ENCODE results near the gene POM121.
"Not testable (repeated sequence)": the region's sequence is repeated elsewhere in the genome, so short reads cannot be mapped to it uniquely, and the experiment has no call there.

The POM121 gene

GRCh38 chr7:72960029-72960428 is 35.1 kb downstream of the POM121 start:
- not testable (repeated sequence) for H3K4me3 ChIP-seq (ENCODE audit: low read length); DNase-seq (ENCODE audit: low read depth)

GRCh38 chr7:72960626-72961345 is 35.9 kb downstream of the POM121 start:
- not testable (repeated sequence) for DNase-seq (ENCODE audit: low read depth); H3K4me3 ChIP-seq (ENCODE audit: low read length)

- DNase-seq (ENCODE audit: low read depth); H3K4me3 ChIP-seq (ENCODE audit: low read length): not testable (repeated sequence)
Measured at GRCh38 chr7:72961346-72961650, 36.4 kb downstream of the POM121 start.

DNA sequence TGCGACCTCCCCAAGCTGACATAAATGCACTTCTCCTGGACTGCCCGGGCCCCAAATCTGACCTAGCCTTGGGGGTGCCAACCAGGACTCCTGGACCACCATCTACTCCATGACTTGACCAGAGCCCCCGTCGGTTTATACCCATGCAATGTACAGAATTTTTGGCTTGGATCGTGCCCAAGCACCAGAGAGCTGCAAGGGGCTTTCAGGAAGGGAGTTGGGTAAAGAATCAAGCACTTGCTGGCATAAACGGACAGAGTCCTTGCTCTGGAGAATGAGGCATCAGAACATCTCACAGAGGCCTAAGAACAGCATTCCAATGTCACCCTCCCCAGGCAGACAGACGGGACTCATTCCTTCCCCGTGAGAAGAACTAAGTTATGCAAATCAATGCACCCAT is 38.2 kb downstream of the POM121 start:
- not testable (repeated sequence) for DNase-seq (ENCODE audit: low read depth)

GRCh38 chr7:72965186-72965975 is 40.5 kb downstream of the POM121 start:
- not testable (repeated sequence) for H3K4me3 ChIP-seq (ENCODE audit: low read length); DNase-seq (ENCODE audit: low read depth)

More for the DNA sequence above, 38.2 kb downstream of the POM121 start:
- not testable (repeated sequence) for H3K4me3 ChIP-seq (ENCODE audit: low read length)

- H3K4me3 ChIP-seq (ENCODE audit: low read length); DNase-seq (ENCODE audit: low read depth): not testable (repeated sequence)
Measured at GRCh38 chr7:72966892-72967291, 42.0 kb downstream of the POM121 start.

GRCh38 chr7:72968980-72969516 is 44.2 kb downstream of the POM121 start, which contains the start of gene TRIM74:
TSS of gene TRIM74 (minus strand) at chr7:72969466. CDS start at chr7:72966157, 3,309 bp downstream.
- H3K4me3 ChIP-seq (ENCODE audit: low read length); DNase-seq (ENCODE audit: low read depth): not testable (repeated sequence)

GRCh38 chr7:72969688-72970087 is 44.8 kb downstream of the POM121 start:
- not testable (repeated sequence) for DNase-seq (ENCODE audit: low read depth); H3K4me3 ChIP-seq (ENCODE audit: low read length)

GRCh38 chr7:72971505-72971904 is 46.6 kb downstream of the POM121 start:
- H3K4me3 ChIP-seq (ENCODE audit: low read length); DNase-seq (ENCODE audit: low read depth): not testable (repeated sequence)

DNA sequence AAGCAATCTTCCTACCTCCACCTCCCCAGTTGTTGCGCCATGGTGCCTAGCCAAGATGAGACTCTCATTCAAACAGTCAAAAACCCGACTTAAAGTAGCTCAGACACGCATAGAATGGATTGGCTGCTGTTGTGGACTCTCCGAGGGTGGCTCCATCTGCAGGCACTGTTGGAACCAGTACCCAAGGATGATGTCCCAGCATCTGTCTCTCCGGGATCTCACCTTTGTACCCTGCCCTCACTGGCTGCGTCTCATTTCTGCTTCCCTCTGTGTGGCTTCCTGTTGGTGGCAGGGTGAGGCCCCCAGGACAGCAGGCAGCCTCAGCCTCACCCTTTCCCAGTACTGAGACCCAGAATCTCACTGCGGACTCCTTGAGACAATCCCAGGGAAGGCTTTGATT is 49.9 kb downstream of the POM121 start:
- not testable (repeated sequence) for DNase-seq (ENCODE audit: low read depth); H3K4me3 ChIP-seq (ENCODE audit: low read length)

DNA sequence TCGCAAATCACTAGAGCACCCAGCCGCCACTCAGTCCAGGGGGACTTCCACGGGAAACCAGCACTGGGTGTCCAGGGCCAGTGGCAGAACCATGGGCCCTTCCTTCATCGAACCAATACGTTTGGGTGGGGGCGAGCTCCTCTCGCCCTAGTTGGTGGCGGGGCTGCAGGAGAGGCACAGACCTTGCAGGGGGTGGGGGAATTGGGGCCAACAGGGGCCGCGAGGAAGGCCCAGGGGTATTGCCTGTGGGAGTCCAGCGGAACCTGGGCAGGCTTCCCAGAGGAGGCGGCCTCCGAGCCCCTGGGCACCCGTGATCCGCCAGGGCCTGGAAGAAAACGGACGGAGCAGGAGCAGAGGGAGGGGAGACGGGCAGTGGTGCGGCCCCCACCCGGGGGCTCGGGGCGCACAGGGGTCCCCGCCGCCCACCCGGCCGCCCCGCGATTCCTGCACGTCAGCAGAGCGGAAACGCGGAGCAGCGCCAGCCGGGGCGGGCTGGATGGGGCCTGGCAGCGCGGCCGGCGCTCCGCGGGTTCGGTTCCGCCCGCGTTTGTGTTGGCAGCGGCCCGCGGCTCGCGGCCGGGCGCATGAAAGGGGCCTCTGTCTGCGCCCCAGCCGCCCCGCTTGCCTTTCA is 50.9 kb downstream of the POM121 start:
- DNase-seq (ENCODE audit: low read depth); H3K4me3 ChIP-seq (ENCODE audit: low read length): not testable (repeated sequence)

DNA sequence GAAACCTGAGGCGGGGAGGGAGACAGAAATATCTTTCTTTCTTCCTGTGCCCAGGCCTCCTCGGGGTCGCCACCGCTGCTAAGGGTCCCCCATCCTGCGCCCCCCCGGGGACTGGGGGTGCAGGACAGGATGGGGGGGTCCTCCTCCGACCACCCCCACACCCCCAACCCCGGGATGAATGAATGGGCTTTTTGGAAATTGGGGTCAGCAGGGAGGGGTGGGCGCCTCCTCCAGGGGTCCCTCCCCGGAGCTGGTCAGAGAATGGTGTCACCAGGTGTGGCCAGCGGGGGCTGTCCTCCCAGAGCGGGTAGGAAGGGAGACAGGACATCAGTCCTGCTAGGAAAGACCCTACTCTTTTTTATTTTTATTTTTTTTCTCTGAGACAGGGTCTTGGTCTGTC is 51.5 kb downstream of the POM121 start:
- H3K4me3 ChIP-seq (ENCODE audit: low read length); DNase-seq (ENCODE audit: low read depth): not testable (repeated sequence)

DNA sequence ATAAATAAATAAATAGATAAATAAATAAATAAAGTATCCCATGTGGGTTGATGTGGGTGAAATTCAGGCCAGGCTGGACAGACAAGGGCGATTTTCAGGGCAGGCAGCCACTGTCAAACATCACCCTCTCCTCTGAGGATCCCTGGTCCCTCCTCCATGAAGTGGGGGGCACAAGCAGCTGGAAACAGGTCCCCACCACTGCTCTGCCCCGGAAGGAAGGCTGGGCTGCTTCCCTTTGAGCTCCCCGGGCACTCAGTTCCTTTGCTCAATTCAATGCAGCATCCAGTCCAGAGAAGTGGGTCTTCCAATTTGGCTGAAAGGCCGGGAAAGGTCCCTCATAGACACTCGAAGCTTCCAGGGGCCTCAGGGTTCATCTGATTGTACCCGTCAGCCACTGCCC is 55.5 kb downstream of the POM121 start:
- DNase-seq (ENCODE audit: low read depth); H3K4me3 ChIP-seq (ENCODE audit: low read length): not testable (repeated sequence)

DNA sequence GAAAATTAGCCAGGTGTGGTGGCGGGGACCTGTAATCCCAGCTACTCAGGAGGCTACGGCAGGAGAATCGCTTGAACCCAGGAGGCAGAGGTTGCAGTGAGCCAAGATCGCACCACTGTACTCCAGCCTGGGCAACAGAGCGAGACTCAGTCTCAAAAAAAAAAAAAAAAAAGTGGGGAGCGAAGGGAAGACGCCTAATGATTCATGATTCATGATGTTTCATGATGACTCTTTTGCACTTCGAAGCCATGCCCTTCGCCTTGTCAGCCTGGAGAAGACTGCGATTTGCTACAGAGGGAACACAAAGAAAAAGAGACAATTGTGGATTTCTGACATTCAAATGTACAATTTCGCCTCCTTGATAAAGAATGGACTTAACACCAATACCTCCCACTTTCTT is 57.2 kb downstream of the POM121 start:
- not testable (repeated sequence) for DNase-seq (ENCODE audit: low read depth); H3K4me3 ChIP-seq (ENCODE audit: low read length)

GRCh38 chr7:72990146-72990913 is 65.4 kb downstream of the POM121 start:
- not testable (repeated sequence) for DNase-seq (ENCODE audit: low read depth); H3K4me3 ChIP-seq (ENCODE audit: low read length)

GRCh38 chr7:72995484-72995883 is 70.6 kb downstream of the POM121 start:
- DNase-seq (ENCODE audit: low read depth); H3K4me3 ChIP-seq (ENCODE audit: low read length): not testable (repeated sequence)

DNA sequence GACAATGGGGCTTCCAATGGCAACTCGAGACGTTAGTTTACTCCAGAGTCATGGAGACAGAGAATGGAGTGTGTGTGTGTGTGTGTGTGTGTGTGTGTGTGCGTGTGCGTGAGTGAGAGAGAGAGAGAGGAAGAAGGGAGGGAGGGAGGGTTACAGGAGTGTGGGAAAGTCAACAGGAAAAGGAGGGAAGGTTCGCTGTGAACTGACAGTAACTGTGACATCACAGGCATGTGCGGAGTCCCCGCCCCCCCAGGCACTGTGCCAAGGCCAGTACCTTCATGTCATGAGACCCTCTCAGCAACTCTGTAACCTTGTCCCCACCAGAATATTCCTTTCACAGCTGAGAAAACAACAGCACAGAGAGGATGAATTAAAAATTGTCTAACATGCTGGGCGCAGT is 72.6 kb downstream of the POM121 start:
- DNase-seq (ENCODE audit: low read depth): not testable (repeated sequence)

GRCh38 chr7:72997887-72998468 is 73.1 kb downstream of the POM121 start:
- not testable (repeated sequence) for DNase-seq (ENCODE audit: low read depth); H3K4me3 ChIP-seq (ENCODE audit: low read length)

More for the DNA sequence above, 72.6 kb downstream of the POM121 start:
- not testable (repeated sequence) for H3K4me3 ChIP-seq (ENCODE audit: low read length)
